Osteoblast (primary cell): ENCODE data around the gene LYRM7. TPM values are rescaled to one million over a fixed set of nuclear protein-coding genes. Genes with fewer than 3 reads are reported as not detected.

Experiments used
- DNase-seq: peaks from one replicate; pipeline ENCODE4 v3.0.0; 2011; ENCODE audit warnings: low spot score, mixed read lengths; ENCODE audit not compliant: insufficient read length; ENCODE audit errors: missing footprints
- H2AFZ ChIP-seq: 2 replicates; pipeline ENCODE4 v1.6.0; 2011; ENCODE audit warnings: mild to moderate bottlenecking, low read length
- H3K27ac ChIP-seq: 2 replicates; pipeline ENCODE4 v1.5.1; 2011; ENCODE audit warnings: mild to moderate bottlenecking, low read depth, low read length, moderate library complexity
- H3K27me3 ChIP-seq: 2 replicates; pipeline ENCODE4 v1.6.0; 2012; ENCODE audit warnings: mild to moderate bottlenecking, control low read depth, inconsistent platforms, low read length, moderate library complexity; ENCODE audit not compliant: insufficient read depth
- H3K36me3 ChIP-seq: 2 replicates; pipeline ENCODE4 v1.5.1; 2011; ENCODE audit warnings: mild to moderate bottlenecking, low read length, control low read depth, moderate library complexity; ENCODE audit not compliant: insufficient read depth
- H3K4me1 ChIP-seq: 2 replicates; pipeline ENCODE4 v1.5.1; 2011; ENCODE audit warnings: mild to moderate bottlenecking, low read length, control low read depth, moderate library complexity; ENCODE audit not compliant: insufficient read depth
- H3K4me2 ChIP-seq: 2 replicates; pipeline ENCODE4 v1.6.0; 2011; ENCODE audit warnings: mild to moderate bottlenecking, low read length; ENCODE audit not compliant: insufficient read depth
- H3K4me3 ChIP-seq: fragments of 200-600 bp; sonication (generic); 3 replicates; pipeline ENCODE4 v1.5.1; 2012; ENCODE audit warnings: mild to moderate bottlenecking, low read length, inconsistent platforms; ENCODE audit not compliant: insufficient read depth
- H3K79me2 ChIP-seq: 2 replicates; pipeline ENCODE4 v1.6.0; 2012; ENCODE audit warnings: mild to moderate bottlenecking, low read length, control low read depth, inconsistent platforms; ENCODE audit not compliant: insufficient read depth
- H3K9me3 ChIP-seq: 2 replicates; pipeline ENCODE4 v1.5.1; 2011; ENCODE audit warnings: low read depth, low read length, control low read depth
- H4K20me1 ChIP-seq: 2 replicates; pipeline ENCODE4 v1.6.0; 2012; ENCODE audit warnings: mild to moderate bottlenecking, low read length, control low read depth; ENCODE audit not compliant: insufficient read depth
- total RNA-seq: library from RNA; depleted of rRNA; stranded (reverse); fragments of >200 nt; gene quantifications from 2 replicates; pipeline ENCODE4 v1.2.3, GENCODE V29; 2012
- TF ChIP-seq, protein P1 (sequence below): IDR thresholded peaks from 2 replicates; pipeline ENCODE4 v1.5.1; 2011; ENCODE audit warnings: mild to moderate bottlenecking, low read depth, low read length, moderate library complexity; ENCODE audit errors: extremely low read depth

The LYRM7 gene
- total RNA-seq, 1 donor, result 4.7 TPM

DNA sequence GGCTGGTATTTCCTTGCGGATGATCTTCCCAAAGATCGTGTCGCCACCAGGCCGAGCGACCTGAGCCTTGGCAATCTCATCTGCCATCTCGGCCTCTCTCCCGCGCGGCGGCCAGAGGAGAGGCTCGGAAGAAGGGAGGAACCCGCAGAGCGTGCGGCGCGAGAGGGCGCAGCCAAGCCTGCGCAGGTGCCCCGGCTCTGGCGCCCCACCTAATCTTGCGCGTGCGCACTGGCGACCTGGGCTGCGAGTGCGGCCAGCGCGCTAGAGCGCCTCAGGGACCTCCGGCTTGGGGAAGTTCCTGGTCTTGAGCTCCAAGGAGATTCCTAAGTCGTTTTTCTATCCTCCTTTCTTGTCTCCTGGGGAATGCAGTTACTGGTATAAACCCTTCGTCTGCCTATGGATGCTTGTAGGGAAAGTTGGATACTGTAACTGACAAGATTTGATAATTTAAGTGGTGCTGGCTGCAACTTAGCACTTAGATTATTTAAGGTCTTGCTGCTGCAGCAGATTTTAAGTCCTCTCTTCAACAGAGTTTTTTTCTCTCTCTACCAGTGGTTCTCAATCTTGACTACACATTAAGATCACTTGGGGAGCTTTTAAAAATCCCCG, 5.5 kb upstream of the LYRM7 start, which contains the start of gene HINT1:
Gene HINT1 (minus strand): TSS at position 138 of the 609 bp plus-strand sequence. CDS start 51 bp downstream, at position 87.
- peaks cover 12% of the 10 kb centered on the region for H3K4me1 ChIP-seq
- no peaks in the 10 kb centered on the region for H3K9me3 ChIP-seq
- H4K20me1 ChIP-seq, result no peaks in the 10 kb centered on the region
- TF ChIP-seq, protein P1, sequence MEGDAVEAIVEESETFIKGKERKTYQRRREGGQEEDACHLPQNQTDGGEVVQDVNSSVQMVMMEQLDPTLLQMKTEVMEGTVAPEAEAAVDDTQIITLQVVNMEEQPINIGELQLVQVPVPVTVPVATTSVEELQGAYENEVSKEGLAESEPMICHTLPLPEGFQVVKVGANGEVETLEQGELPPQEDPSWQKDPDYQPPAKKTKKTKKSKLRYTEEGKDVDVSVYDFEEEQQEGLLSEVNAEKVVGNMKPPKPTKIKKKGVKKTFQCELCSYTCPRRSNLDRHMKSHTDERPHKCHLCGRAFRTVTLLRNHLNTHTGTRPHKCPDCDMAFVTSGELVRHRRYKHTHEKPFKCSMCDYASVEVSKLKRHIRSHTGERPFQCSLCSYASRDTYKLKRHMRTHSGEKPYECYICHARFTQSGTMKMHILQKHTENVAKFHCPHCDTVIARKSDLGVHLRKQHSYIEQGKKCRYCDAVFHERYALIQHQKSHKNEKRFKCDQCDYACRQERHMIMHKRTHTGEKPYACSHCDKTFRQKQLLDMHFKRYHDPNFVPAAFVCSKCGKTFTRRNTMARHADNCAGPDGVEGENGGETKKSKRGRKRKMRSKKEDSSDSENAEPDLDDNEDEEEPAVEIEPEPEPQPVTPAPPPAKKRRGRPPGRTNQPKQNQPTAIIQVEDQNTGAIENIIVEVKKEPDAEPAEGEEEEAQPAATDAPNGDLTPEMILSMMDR, result peak; percentile 5
- peak within 1 kb of the TSS; percentile 92 for H3K27ac ChIP-seq
- H3K36me3 ChIP-seq, result peaks cover 21% of the 10 kb centered on the region
- peaks cover 45% of the 10 kb centered on the region for H3K79me2 ChIP-seq
- peak within 1 kb of the TSS; percentile 99 for H2AFZ ChIP-seq
- no peaks in the 10 kb centered on the region for H3K27me3 ChIP-seq
- peak; percentile 99 for DNase-seq
- H3K4me3 ChIP-seq, result peak within 1 kb of the TSS; percentile 98
- H3K4me2 ChIP-seq, result peak within 1 kb of the TSS; percentile 95

DNA sequence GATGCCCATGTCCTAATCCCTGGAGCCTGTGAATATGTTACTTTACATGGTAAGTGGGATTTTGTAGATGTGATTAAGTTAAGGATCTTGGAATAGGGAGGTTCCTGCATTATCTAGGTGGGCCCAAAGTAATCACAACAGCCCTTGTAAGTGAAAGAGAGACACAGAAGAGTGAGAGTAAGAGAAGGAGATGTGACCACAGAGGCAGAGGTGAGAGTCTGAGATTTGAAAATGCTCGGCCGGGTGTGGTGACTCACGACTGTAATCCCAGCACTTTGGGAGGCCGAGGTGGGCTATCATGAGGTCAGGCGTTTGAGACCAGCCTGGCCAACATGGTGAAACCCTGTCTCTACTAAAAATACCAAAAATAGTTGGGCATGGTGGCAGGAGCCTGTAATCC, 3.1 kb upstream of the LYRM7 start:
- Histone ChIP-seq H3K79me2 (peaks cover 32% of the 10 kb centered on the region), H3K4me3 (no peak overlapping the region), H2AFZ (no peak overlapping the region), H3K4me1 (peaks cover 19% of the 10 kb centered on the region), H3K27ac (no peak overlapping the region), H3K27me3 (no peaks in the 10 kb centered on the region), H3K4me2 (no peak overlapping the region), H3K36me3 (no peaks in the 10 kb centered on the region), H3K9me3 (no peaks in the 10 kb centered on the region), H4K20me1 (no peaks in the 10 kb centered on the region)
- TF ChIP-seq, protein P1, result no peak
- DNase-seq, result no peak

DNA sequence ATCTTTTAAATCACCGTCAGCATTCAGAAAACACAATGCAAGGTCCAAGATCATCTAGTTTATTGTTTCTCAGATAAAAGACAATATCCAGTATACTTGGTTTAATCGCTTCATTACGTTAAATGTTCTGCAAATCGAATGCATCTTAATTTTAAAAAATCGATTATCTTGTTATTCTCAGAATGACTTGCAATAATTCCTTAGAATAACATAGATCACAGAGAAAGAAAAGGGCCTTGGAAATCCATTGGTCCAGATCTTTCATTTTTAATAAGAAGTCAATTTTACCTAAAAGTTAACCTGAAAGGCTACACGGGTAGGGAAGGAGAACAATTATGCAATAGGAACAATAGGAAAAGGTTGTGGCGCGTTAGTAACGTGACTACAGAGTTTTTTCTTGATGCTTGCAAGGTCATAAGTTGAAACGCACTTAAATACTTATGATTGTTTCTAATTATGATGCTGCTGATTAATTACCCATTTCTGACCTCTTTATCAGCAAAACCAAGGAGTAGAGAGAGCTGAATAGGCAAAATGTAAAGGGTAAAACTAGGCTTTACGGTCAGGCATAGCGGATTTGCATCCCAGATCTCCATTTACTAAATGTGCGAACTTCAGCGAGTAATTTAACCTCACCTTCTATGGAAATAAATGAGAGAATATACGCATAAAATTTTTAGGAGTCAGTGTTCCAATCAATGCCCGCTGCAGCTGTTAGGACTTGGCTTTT, 769 bp upstream of the LYRM7 start:
- Histone ChIP-seq H3K4me1 (peaks cover 16% of the 10 kb centered on the region), H2AFZ (peak overlapping the region; percentile 97), H3K36me3 (no peaks in the 10 kb centered on the region), H3K4me3 (peak overlapping the region; percentile 84), H4K20me1 (no peaks in the 10 kb centered on the region), H3K4me2 (peak overlapping the region; percentile 99), H3K79me2 (peaks cover 11% of the 10 kb centered on the region), H3K27me3 (no peaks in the 10 kb centered on the region), H3K27ac (peak overlapping the region; percentile 40), H3K9me3 (no peaks in the 10 kb centered on the region)
- DNase-seq, result no peak
- TF ChIP-seq, protein P1, result no peak

DNA sequence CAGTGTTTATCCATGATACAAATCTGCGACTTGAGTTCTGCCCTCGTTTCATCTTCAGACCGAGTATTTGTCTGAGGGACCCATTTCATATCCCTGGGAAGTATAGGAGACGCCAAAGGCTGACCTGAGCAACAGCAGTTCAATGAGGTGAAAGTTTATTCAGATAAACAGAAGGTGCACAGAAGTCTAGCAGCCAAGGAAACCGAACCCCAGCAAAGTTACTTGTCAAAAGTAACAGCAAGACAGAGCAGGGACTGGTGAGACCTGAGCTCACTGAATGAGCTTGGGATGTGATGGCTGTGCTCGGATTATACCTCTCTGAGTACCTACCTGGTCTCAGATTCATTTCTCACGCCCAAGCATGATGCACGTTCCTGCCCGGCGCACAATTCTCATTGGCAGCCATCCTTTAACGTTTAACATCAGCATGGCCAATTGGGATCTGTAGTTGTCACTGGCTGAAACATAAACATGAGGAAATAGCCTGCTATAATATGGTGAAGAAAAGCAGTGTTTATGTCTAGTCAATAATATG, 599 bp downstream of the LYRM7 start:
- Histone ChIP-seq H3K4me2 (peak overlapping the region; percentile 99), H3K4me1 (peaks cover 13% of the 10 kb centered on the region), H3K79me2 (peaks cover 10% of the 10 kb centered on the region), H3K4me3 (peak overlapping the region; percentile 84), H3K36me3 (no peaks in the 10 kb centered on the region), H4K20me1 (no peaks in the 10 kb centered on the region), H3K27ac (peak overlapping the region; percentile 40), H2AFZ (peak overlapping the region; percentile 99), H3K27me3 (no peaks in the 10 kb centered on the region), H3K9me3 (no peaks in the 10 kb centered on the region)
- DNase-seq, result no peak
- TF ChIP-seq, protein P1, result no peak
